Aorta (tissue), 5 donors: ENCODE data around the gene SLC16A3. TPM values are rescaled to one million over a fixed set of nuclear protein-coding genes. Genes with fewer than 3 reads are reported as not detected.
"Not testable (repeated sequence)": the region's sequence is repeated elsewhere in the genome, so short reads cannot be mapped to it uniquely, and the experiment has no call there.

Experiments used
- ATAC-seq: fragments of 200-7000 bp; cut with Tn5 transposase; one replicate; pipeline ENCODE4 v1.9.1; 2022; ENCODE audit warnings: moderate library complexity; ENCODE audit not compliant: low FRiP score
- DNase-seq, 2 donors: peaks; one replicate each; pipeline ENCODE4 v3.0.0-alpha.2; 2020
- H3K27ac ChIP-seq, 2 donors: one replicate each; pipeline ENCODE4 v1.5.1; 2013; ENCODE audit warnings: low read length in 2 of 2, mild to moderate bottlenecking in 2 of 2, moderate library complexity in 2 of 2, control low read depth in 1 of 2, inconsistent platforms in 1 of 2, low read depth in 1 of 2
- H3K27me3 ChIP-seq, 2 donors: one replicate each; pipeline ENCODE4 v1.6.1; 2013; ENCODE audit warnings: control low read depth in 1 of 2, low read length in 1 of 2, mild to moderate bottlenecking in 1 of 2, moderate library complexity in 1 of 2; ENCODE audit not compliant: insufficient read depth in 2 of 2, control insufficient read depth in 1 of 2
- H3K36me3 ChIP-seq, 2 donors: one replicate each; pipeline ENCODE4 v1.6.1; 2013; ENCODE audit warnings: control low read depth in 1 of 2, low read length in 1 of 2, mild to moderate bottlenecking in 1 of 2; ENCODE audit not compliant: insufficient read depth in 2 of 2, control insufficient read depth in 1 of 2
- H3K4me1 ChIP-seq, 2 donors: one replicate each; pipeline ENCODE4 v1.6.1; 2013; ENCODE audit warnings: low read length in 2 of 2, control low read depth in 1 of 2, mild to moderate bottlenecking in 1 of 2, moderate library complexity in 1 of 2; ENCODE audit not compliant: insufficient read depth in 2 of 2, control insufficient read depth in 1 of 2
- H3K4me3 ChIP-seq, 2 donors: one replicate each; pipeline ENCODE4 v1.5.1; 2013; ENCODE audit warnings: low read length in 2 of 2, control low read depth in 1 of 2, mild to moderate bottlenecking in 1 of 2
- H3K9me3 ChIP-seq: one replicate; pipeline ENCODE4 v1.6.1; 2013; ENCODE audit warnings: mild to moderate bottlenecking, low read length; ENCODE audit not compliant: control insufficient read depth
- WGBS, 2 donors: extraction: QIAGEN DNeasy Blood & Tissue Kit; methylation state at CpG; one replicate each; pipeline ENCODE4 v1.1.7; 2013; 5-methylcytosine and 5-hydroxymethylcytosine counted together
- intact Hi-C, 2 donors: fragments of 100-400 bp; cut with DNase I; formaldehyde crosslinking; loops; one replicate each; pipeline versions ENCODE4 v1.14.2 to v1.15.0; 2022
- polyA plus RNA-seq, 2 donors: library from polyadenylated mRNA; stranded (reverse); fragments of 200-250 nt; gene quantifications; one replicate each; pipeline ENCODE4 v1.2.3, GENCODE V29; 2013
- total RNA-seq, 2 donors: library from RNA; stranded (reverse); fragmentation: NEBNext Ultra II Directional; extraction: Animal tissue kit (Norgen Biotek cat#: 25700); gene quantifications; one replicate each; pipeline ENCODE4 v1.2.1, GENCODE V29; 2021
- donor health status: healthy with polysubstance abuse.
- donor health status: Bipolar disorder and iron deficiency.
- donor health status: DM: no; HTN: no; CAD: no.
- donor health status: DM: no; HTN: no; CAD: no.
- donor health status: DM: yes; HTN: yes; CAD: no.

The SLC16A3 gene
- total and polyA plus RNA-seq, 4 donors = 7.6 to 96.9 (median 38.0) TPM

DNA sequence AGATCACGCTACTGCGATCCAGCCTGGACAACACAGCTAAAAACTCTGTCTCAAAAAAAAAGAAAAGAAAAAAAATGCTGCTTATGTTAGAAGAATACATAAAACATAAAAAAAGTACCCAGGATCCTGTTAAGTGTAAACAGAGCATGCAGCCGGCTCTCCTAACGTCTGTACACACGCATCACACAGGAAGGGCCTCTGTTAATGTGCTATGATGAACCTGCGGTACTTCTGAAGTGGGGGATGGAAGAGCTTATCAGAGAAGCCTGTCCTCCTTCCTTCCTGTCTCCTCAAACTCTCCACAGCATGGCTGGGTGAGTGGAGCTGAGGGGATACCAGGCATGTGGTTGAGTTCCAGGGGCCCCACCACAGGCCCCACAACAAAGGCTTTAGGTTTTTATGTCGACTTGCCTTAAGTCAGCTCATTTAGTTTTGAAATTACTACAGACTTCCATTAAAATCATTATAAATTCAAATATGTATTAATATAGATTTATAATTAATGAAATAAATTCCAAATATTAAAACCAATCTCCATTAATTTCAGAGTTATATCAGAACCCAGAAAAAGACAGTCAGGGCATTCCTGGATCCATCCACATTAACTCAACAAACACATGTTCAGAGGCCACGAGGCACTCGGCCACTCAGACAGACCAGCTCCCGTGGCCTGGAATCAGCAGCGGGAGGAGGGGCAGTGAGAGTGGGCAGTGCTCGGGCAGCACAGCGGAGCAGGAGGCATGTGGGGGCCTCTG, 27.9 kb upstream of the SLC16A3 start:
- intact Hi-C loops = no loop called here
- WGBS, 2 donors = 89 to 90% methylated on average over 13 of the region's 13 CpGs
- ATAC-seq = no peak

DNA sequence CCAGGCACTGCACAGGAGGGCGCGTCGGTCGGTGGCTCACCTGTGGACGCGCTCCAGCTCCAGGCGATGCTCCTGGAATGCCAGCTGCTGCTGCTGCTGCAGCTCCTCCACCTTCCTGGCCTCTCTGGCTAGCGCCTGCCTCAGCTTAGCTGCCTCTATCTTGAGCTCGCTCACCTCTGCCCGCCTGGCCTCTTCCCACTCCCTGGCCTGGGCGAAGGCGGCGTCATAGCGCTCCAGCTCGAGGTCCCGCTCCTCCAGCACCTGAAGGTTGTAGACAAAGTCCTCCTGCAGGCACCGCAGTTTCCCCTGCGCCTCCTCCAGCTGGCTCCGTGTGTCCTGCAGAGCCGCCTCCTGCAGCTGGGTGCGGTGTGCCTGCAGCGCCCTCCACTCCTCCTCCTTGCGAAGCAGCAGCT, 27.3 kb upstream of the SLC16A3 start:
- ATAC-seq = no peak
- WGBS, 2 donors = 94% methylated on average over 22 to 23 of the region's 23 CpGs
- H3K27me3 ChIP-seq = no peaks in the 10 kb centered on the region

More for the DNA sequence above, 27.9 kb upstream of the SLC16A3 start:
- no peaks in the 10 kb centered on the region for H3K27me3 ChIP-seq
- H3K27ac ChIP-seq = no peak overlapping the region
- H3K4me3 ChIP-seq = no peak overlapping the region
- peaks cover 0 to 4% of the 10 kb centered on the region in 2 donors for H3K36me3 ChIP-seq
- DNase-seq = no peak
- no peaks in the 10 kb centered on the region for H3K4me1 ChIP-seq
- no peaks in the 10 kb centered on the region for H3K9me3 ChIP-seq

DNA sequence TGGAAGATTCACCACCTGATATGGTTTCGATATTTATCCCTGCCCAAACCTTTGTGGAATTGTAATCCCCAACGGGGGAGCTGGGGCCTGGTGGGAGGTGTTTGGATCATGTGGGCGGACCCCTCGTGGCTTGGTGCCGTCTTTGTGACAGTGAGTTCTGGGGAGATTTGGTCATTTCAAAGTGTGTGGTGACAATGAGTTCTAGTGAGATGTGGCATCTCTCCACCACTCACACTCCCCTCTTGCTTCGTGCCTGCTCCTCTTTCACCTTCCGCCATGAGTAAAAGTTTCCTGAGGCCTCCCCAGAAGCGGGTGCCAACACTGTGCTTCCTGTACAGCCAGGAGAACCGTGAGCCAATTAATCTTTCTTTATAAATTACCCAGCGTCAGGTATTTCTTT, 25.9 kb upstream of the SLC16A3 start:
- H3K9me3 ChIP-seq = no peaks in the 10 kb centered on the region
- intact Hi-C loops = no loop called here
- H3K36me3 ChIP-seq = peaks cover 0 to 1% of the 10 kb centered on the region in 2 donors
- ATAC-seq (no peak), DNase-seq (no peak)
- H3K4me3 ChIP-seq = no peak overlapping the region
- H3K4me1 ChIP-seq = no peaks in the 10 kb centered on the region
- WGBS, 2 donors = 80 to 83% methylated on average over 10 of the region's 10 CpGs
- no peaks in the 10 kb centered on the region for H3K27me3 ChIP-seq
- H3K27ac ChIP-seq = no peak overlapping the region

More for the DNA sequence above, 27.3 kb upstream of the SLC16A3 start:
- no peak overlapping the region for H3K4me3 ChIP-seq
- peaks cover 0 to 4% of the 10 kb centered on the region in 2 donors for H3K36me3 ChIP-seq
- H3K9me3 ChIP-seq = no peaks in the 10 kb centered on the region
- DNase-seq = peak in 1 of 2 donors; percentile 71
- no peak overlapping the region for H3K27ac ChIP-seq
- no peaks in the 10 kb centered on the region for H3K4me1 ChIP-seq
- intact Hi-C loops = no loop called here

DNA sequence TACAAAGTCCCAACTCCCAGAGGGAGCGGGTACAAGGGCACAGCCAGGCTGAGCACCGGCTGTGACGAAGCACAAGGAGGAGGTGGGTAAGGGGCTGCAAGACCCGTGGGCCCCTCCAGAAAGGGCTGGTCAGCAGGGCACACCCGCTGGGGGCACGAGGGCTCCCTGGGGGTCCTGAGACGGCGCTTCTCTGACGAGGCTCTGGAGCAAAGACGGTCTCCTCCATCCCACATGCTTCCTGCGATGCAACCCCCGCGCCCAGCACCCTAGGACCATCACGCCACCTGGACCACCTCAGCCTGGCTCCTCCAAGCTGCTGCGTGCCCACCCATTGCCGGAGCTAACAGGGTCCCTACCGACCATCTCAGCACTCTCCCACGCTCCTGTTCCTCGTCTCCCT, 24.9 kb upstream of the SLC16A3 start:
- H3K36me3 ChIP-seq = peaks cover 0 to 1% of the 10 kb centered on the region in 2 donors

DNA sequence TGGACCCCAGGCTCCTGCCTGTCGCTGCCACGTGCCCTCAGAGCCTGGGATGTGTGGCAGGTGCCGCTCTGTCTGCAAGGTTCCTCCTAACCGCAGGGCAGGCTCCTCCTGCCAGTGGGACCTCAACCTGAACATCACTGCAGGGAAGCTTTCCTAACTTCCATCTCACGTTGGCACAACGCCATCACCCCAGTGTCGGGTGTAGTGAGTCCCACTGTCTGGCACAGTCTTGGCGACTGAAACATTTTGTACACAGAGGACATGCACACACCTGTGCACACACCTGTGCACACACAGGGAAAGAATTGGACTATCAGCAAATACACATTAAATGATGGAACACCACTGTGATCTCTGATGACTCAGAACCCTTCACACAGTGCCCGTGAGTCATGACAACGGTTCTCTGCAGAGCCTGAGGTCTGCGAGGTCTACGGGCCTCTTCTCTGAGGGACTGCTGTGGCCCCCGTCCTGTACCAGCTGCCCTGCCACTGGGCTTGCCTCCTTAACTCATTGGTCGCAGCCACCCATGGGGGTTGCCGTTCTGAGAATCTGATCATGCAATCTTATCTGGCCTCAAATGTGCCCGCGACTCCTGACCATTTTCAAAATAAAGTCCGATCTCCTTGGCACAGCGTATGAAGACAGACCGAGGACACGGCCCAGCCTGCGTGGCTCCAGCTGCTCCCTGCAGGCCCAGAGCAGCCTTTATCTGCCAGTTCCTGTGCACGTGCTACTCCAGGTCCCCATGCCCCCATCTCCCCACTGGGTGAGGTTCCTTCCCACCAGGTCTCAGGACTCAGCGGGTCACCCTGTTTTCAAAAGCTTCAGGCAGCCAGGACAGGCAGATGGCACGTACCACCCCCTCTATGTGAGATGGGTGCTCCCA, 23.8 kb upstream of the SLC16A3 start:
- WGBS, 2 donors = 67% methylated on average over 25 of the region's 25 CpGs
- H3K27me3 ChIP-seq = no peaks in the 10 kb centered on the region
- ATAC-seq = no peak
- H3K36me3 ChIP-seq = peaks cover 0 to 1% of the 10 kb centered on the region in 2 donors
- H3K27ac ChIP-seq = no peak overlapping the region
- intact Hi-C loops = loop anchor here (5.0 kb wide), 2 partner anchors 37 to 117 kb away; no protein-coding TSS in a partner anchor
- H3K4me1 ChIP-seq = no peaks in the 10 kb centered on the region
- H3K4me3 ChIP-seq = no peak overlapping the region
- DNase-seq = no peak
- H3K9me3 ChIP-seq = no peaks in the 10 kb centered on the region

More for the DNA sequence above, 24.9 kb upstream of the SLC16A3 start:
- H3K9me3 ChIP-seq = no peaks in the 10 kb centered on the region
- 88 to 94% methylated on average over 19 of the region's 19 CpGs for WGBS, 2 donors
- ATAC-seq (no peak), DNase-seq (no peak)
- H3K4me3 ChIP-seq = no peak overlapping the region
- no peaks in the 10 kb centered on the region for H3K4me1 ChIP-seq
- no peaks in the 10 kb centered on the region for H3K27me3 ChIP-seq
- H3K27ac ChIP-seq = no peak overlapping the region
- intact Hi-C loops = no loop called here

DNA sequence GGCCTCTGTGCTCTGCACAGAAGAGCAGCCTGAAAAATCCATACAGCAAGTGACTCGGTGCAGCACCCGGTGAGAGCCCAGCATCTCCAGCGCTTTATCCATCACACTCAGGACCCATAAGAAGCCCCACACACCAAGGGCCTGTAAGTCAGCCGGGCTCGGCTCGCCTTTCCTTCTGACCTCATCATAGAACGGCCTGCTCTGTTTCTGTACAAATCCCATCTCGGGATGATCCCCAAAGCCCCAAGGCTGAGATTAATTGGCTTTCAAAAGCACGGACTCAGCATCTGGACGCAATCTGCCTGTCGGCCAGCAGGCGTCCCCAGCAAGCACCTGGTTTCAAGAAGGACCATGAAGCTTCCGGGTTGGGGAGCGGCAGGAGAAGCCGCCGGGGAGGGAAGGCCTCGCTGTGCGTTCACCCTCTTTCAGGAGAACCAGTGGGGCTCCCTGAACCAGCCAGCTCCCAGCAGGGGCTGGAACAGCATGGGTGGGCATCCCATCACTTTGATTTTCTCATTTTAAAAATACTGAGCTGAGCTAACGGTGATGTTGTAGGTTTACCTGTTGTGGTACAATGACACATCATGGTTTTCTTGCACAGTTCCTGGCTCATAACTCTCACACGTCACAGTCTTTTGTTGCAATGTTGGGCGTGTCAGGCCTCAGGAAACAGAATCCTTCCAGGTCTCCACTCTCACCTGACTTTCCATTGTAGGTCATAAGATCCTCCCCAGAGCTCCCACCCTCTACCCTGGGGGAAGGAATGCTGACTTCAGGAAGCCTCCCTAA, 22.9 kb upstream of the SLC16A3 start:
- Histone ChIP-seq H3K4me3 (no peak overlapping the region), H3K27ac (no peak overlapping the region), H3K27me3 (no peaks in the 10 kb centered on the region), H3K4me1 (no peaks in the 10 kb centered on the region), H3K36me3 (peaks cover 0 to 1% of the 10 kb centered on the region in 2 donors), H3K9me3 (no peaks in the 10 kb centered on the region)
- intact Hi-C loops = loop anchor here (2.0 to 5.0 kb wide), 3 partner anchors 36 to 117 kb away; no protein-coding TSS in a partner anchor
- DNase-seq = peak; percentile 90 to 93
- ATAC-seq = peak; percentile 89
- 15 to 16% methylated on average over 21 of the region's 21 CpGs for WGBS, 2 donors

DNA sequence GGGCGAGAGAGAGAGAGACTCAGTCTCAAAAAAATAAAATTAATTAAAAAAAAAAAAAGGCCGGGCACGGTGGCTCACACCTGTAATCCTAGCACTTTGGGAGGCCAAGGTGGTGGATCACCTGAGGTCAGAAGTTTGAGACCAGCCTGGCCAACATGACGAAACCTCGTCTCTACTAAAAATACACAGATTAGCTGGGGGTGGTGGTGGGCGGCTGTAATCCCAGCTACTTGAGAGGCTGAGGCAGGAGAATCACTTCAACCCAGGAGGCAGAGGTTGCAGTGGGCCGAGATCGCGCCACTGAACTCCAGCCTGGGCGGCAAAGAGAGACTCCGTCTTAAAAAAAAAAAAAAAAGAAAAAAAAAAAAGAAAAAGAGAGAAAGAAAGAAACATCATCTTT, 18.2 kb upstream of the SLC16A3 start:
- H3K27ac ChIP-seq, ATAC-seq, intact Hi-C loops, H3K4me1 ChIP-seq, H3K4me3 ChIP-seq, H3K27me3 ChIP-seq, H3K9me3 ChIP-seq, DNase-seq, H3K36me3 ChIP-seq: not testable (repeated sequence)
- 94 to 95% methylated on average over 11 of the region's 11 CpGs for WGBS, 2 donors
